Neutrophil (primary cell): ENCODE data around the gene SENP5.
"Not testable (repeated sequence)": the region's sequence is repeated elsewhere in the genome, so short reads cannot be mapped to it uniquely, and the experiment has no call there.

Experiments
- H3K27ac ChIP-seq: fragments of 200-600 bp; sonication (generic); 2 replicates; pipeline ENCODE4 v1.5.1; 2016; ENCODE audit warnings: mild to moderate bottlenecking, moderate library complexity
- H3K27me3 ChIP-seq: fragments of 200-600 bp; sonication (generic); 2 replicates; pipeline ENCODE4 v1.6.0; 2016; ENCODE audit warnings: mild to moderate bottlenecking
- H3K36me3 ChIP-seq: fragments of 200-600 bp; sonication (generic); 2 replicates; pipeline ENCODE4 v1.5.1; 2017
- H3K4me1 ChIP-seq, 2 experiments: fragments of 200-600 bp in 1 of 2; sonication (generic) in 1 of 2; 1 replicate in 1 of 2; 2 replicates in 1 of 2; pipeline versions ENCODE4 v1.5.1 to v1.6.1; 2013 to 2016; ENCODE audit warnings: low read depth in 1 of 2, low read length in 1 of 2, mild to moderate bottlenecking in 1 of 2, moderate library complexity in 1 of 2; ENCODE audit not compliant: control insufficient read depth in 1 of 2, insufficient read depth in 1 of 2
- H3K4me3 ChIP-seq, 2 experiments: fragments of 200-600 bp in 1 of 2; sonication (generic) in 1 of 2; 1 replicate in 1 of 2; 2 replicates in 1 of 2; pipeline ENCODE4 v1.5.1; 2013 to 2016; ENCODE audit warnings: low read depth in 1 of 2, low read length in 1 of 2, mild to moderate bottlenecking in 1 of 2, moderate library complexity in 1 of 2
- H3K9me3 ChIP-seq: fragments of 200-600 bp; sonication (generic); 2 replicates; pipeline ENCODE4 v1.5.1; 2016
- CTCF ChIP-seq: fragments of 200-600 bp; sonication (generic); IDR thresholded peaks from 2 replicates; pipeline ENCODE4 v1.5.1; 2016; ENCODE audit warnings: antibody characterized with exemption

The SENP5 gene

GRCh38 chr3:196867155-196867506 is 589 bp upstream of the SENP5 start:
- Histone ChIP-seq H3K27ac (peak overlapping the region; percentile 93), H3K27me3 (no peaks in the 10 kb centered on the region), H3K9me3 (no peaks in the 10 kb centered on the region), H3K36me3 (peaks cover 6% of the 10 kb centered on the region), H3K4me1 (peaks cover 19 to 20% of the 10 kb centered on the region in 2 experiments), H3K4me3 (peak overlapping the region; percentile 83 to 91)
- TF ChIP-seq CTCF, result no peak

- Histone ChIP-seq H3K27ac (peak overlapping the region; percentile 93), H3K4me1 (peaks cover 19 to 20% of the 10 kb centered on the region in 2 experiments), H3K27me3 (no peaks in the 10 kb centered on the region), H3K4me3 (peak overlapping the region; percentile 83 to 91), H3K9me3 (no peaks in the 10 kb centered on the region), H3K36me3 (peaks cover 6% of the 10 kb centered on the region)
- no peak for TF ChIP-seq CTCF
Observed at GRCh38 chr3:196868297-196868661, 559 bp downstream of the SENP5 start.

GRCh38 chr3:196872316-196872715 is 4.6 kb downstream of the SENP5 start:
- H3K9me3 ChIP-seq, result no peaks in the 10 kb centered on the region
- no peak overlapping the region for H3K4me3 ChIP-seq
- TF ChIP-seq CTCF, result no peak
- peaks cover 14 to 16% of the 10 kb centered on the region in 2 experiments for H3K4me1 ChIP-seq
- no peaks in the 10 kb centered on the region for H3K27me3 ChIP-seq
- H3K27ac ChIP-seq, result no peak overlapping the region
- H3K36me3 ChIP-seq, result peaks cover 6% of the 10 kb centered on the region

- H3K4me1 ChIP-seq, H3K4me3 ChIP-seq, H3K36me3 ChIP-seq, H3K27ac ChIP-seq, H3K9me3 ChIP-seq, H3K27me3 ChIP-seq: not testable (repeated sequence)
Observed at GRCh38 chr3:196874511-196875094, 6.9 kb downstream of the SENP5 start.

- Histone ChIP-seq H3K27me3 (no peaks in the 10 kb centered on the region), H3K27ac (no peak overlapping the region), H3K9me3 (no peaks in the 10 kb centered on the region), H3K4me3 (no peak overlapping the region), H3K36me3 (peaks cover 6% of the 10 kb centered on the region), H3K4me1 (no peaks in the 10 kb centered on the region)
- TF ChIP-seq CTCF, result no peak
Observed at GRCh38 chr3:196875258-196875657, 7.5 kb downstream of the SENP5 start.

- no peaks in the 10 kb centered on the region for H3K27me3 ChIP-seq
- no peaks in the 10 kb centered on the region for H3K9me3 ChIP-seq
- TF ChIP-seq CTCF, result no peak
- H3K36me3 ChIP-seq, result peaks cover 19% of the 10 kb centered on the region
- H3K4me3 ChIP-seq, result no peak overlapping the region
- H3K4me1 ChIP-seq, result peaks cover 6 to 9% of the 10 kb centered on the region in 2 experiments
- H3K27ac ChIP-seq, result no peak overlapping the region
Observed at GRCh38 chr3:196883361-196883760, 15.6 kb downstream of the SENP5 start.
